Ovary (tissue), 9 donors: ENCODE results near the gene MTFR1L. TPM values are rescaled to one million over a fixed set of nuclear protein-coding genes. Genes with fewer than 3 reads are reported as not detected.
A peak's percentile ranks its signal among the peaks of the same experiment; 100 is the strongest.

Experiments
- DNase-seq, 5 donors: peaks; one replicate each; pipeline ENCODE4 v3.0.0-alpha.2; 2019 to 2020
- H3K27ac ChIP-seq, 2 donors: fragments of 200-600 bp; one replicate each; pipeline versions ENCODE4 v1.5.1 to v1.8.0; 2019 to 2022
- H3K27me3 ChIP-seq: fragments of 200-600 bp; one replicate; pipeline ENCODE4 v1.8.0; 2022
- H3K36me3 ChIP-seq: fragments of 200-600 bp; sonication (generic); one replicate; pipeline ENCODE4 v1.5.1; 2019
- H3K4me1 ChIP-seq: one replicate; pipeline ENCODE4 v1.8.1; 2013; ENCODE audit warnings: mild to moderate bottlenecking, moderate library complexity; ENCODE audit not compliant: insufficient read depth
- H3K4me3 ChIP-seq: fragments of 200-600 bp; sonication (generic); one replicate; pipeline ENCODE4 v1.5.1; 2017
- H3K9me3 ChIP-seq, 2 donors: fragments of 200-600 bp in 1 of 2; sonication (generic) in 1 of 2; one replicate each; pipeline versions ENCODE4 v1.5.1 to v1.8.1; 2013 to 2019; ENCODE audit warnings: mild to moderate bottlenecking in 1 of 2, moderate library complexity in 1 of 2
- EP300 ChIP-seq: sonication (generic); formaldehyde crosslinking; IDR thresholded peaks from one replicate; pipeline ENCODE4 v1.6.1; 2017; ENCODE audit warnings: antibody characterized with exemption
- POLR2A ChIP-seq: fragments of 450-650 bp; IDR thresholded peaks from one replicate; pipeline ENCODE4 v1.6.1; 2017; ENCODE audit warnings: antibody characterized with exemption, mild to moderate bottlenecking, moderate library complexity
- WGBS, 3 donors: extraction: QIAGEN DNeasy Blood & Tissue Kit in 1 of 3; methylation state at CpG; one replicate each; pipeline versions ENCODE4 v1.1.5 to v1.1.7; 2013 to 2017; 5-methylcytosine and 5-hydroxymethylcytosine counted together
- intact Hi-C, 4 donors: fragments of 100-400 bp; cut with DNase I; formaldehyde crosslinking; loops; one replicate each; pipeline versions ENCODE4 v1.11.0 to v1.15.1; 2022 to 2023
- polyA plus RNA-seq, 2 donors: library from polyadenylated mRNA; stranded (reverse); fragments of 200-250 nt in 1 of 2; fragments of 350-450 nt in 1 of 2; fragmentation: Illumina TruSeq in 1 of 2; extraction: RNeasy Lipid Tissue Mini Kit (QIAGEN cat#74804) in 1 of 2; gene quantifications; one replicate each; pipeline ENCODE4 v1.2.3, GENCODE V29; 2013 to 2014
- total RNA-seq, 7 donors: library from RNA; depleted of rRNA in 2 of 7; stranded (reverse); fragments of >200 nt in 2 of 7; fragmentation: NEBNext Ultra II Directional in 3 of 7; extraction: Animal tissue kit (Norgen Biotek cat#: 25700) in 3 of 7; gene quantifications; one replicate each; pipeline versions ENCODE4 v1.1.0 to v1.2.4, GENCODE V29; 2016 to 2023
- TF ChIP-seq, protein P1 (sequence below), 3 donors: fragments of 450-650 bp in 2 of 3; fragments of 200-600 bp in 1 of 3; IDR thresholded peaks; one replicate each; pipeline versions ENCODE4 v1.5.1 to v1.8.0; 2016 to 2022; ENCODE audit warnings: antibody characterized with exemption in 3 of 3, mild to moderate bottlenecking in 1 of 3
- donor health status: DM: no; HTN: no; CAD: no; lungs with moderate emphysema.
- donor health status: DM: no; HTN: no; CAD: no.
- donor health status: Bipolar disorder and iron deficiency.
- donor health status: DM: yes; HTN: yes; CAD: no.
- donor health status: DM: no; HTN: no; CAD: no.
- donor health status: DM: yes; HTN: yes; CAD: no.

The MTFR1L gene
- total and polyA plus RNA-seq, 9 donors, result 55.5 to 113 (median 97.1) TPM

DNA sequence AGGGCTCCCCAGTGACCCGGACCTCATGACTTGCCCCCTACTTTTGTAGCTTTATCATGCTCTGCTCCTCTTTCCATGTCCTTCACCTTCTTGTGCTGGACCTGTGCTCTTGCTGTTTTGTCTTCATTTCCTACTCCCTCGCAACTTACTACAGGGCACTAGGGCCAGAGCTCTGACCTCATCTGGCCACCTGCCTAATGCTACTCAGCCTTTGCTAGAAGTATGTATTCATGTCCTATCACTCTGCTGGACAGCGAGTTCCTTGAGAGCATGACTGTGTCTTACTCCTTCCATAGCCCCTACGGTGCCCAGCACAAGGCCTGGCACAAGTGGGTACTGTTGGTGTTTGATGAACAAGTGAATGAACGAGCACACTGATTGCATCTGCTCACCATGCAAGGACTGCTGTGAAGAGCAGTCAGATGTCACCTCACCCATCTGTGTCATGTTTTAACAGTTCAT lies 1.9 kb downstream of the MTFR1L start:
- H3K9me3 ChIP-seq, result no peaks in the 10 kb centered on the region
- no peaks in the 10 kb centered on the region for H3K36me3 ChIP-seq
- no peak for TF ChIP-seq EP300
- no peak for TF ChIP-seq POLR2A
- TF ChIP-seq, protein P1, sequence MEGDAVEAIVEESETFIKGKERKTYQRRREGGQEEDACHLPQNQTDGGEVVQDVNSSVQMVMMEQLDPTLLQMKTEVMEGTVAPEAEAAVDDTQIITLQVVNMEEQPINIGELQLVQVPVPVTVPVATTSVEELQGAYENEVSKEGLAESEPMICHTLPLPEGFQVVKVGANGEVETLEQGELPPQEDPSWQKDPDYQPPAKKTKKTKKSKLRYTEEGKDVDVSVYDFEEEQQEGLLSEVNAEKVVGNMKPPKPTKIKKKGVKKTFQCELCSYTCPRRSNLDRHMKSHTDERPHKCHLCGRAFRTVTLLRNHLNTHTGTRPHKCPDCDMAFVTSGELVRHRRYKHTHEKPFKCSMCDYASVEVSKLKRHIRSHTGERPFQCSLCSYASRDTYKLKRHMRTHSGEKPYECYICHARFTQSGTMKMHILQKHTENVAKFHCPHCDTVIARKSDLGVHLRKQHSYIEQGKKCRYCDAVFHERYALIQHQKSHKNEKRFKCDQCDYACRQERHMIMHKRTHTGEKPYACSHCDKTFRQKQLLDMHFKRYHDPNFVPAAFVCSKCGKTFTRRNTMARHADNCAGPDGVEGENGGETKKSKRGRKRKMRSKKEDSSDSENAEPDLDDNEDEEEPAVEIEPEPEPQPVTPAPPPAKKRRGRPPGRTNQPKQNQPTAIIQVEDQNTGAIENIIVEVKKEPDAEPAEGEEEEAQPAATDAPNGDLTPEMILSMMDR (IDR thresholded peaks at IDR 0.05), result no peak
- intact Hi-C loops, result loop anchor here in 2 of 4 donors (5.0 to 10.0 kb wide), 3 partner anchors 53 to 183 kb away; partner anchors contain the start of genes PAQR7 (in 2 of the 2) and PAFAH2 (in 1 of the 2)
- no peaks in the 10 kb centered on the region for H3K27me3 ChIP-seq
- peak; percentile 39 to 70 (median 47) for DNase-seq
- peaks cover 14% of the 10 kb centered on the region for H3K4me1 ChIP-seq
- no peak overlapping the region for H3K4me3 ChIP-seq
- WGBS, 3 donors, result 41 to 52% (median 45%) methylated on average over 5 of the region's 5 CpGs
- no peak overlapping the region for H3K27ac ChIP-seq

DNA sequence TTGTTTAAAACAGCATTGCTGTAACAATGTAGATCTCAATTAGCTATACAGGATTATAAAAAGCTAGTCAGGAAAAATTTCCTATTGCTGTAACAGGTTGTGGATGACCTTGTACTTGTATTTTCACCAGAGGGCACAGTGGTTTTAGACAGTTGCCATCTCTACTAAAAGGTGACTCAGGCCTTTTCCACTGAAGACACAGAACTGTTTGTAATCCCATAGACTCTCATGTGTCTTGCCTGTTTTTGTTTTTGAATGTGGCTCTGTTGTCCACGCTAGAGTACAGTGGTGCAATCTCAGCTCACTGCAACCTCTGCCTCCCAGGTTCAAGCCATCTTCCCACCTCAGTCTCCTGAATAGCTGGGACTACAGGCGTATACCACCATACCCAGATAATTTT lies 5.9 kb downstream of the MTFR1L start:
- no peaks in the 10 kb centered on the region for H3K36me3 ChIP-seq
- H3K27me3 ChIP-seq, result no peaks in the 10 kb centered on the region
- no peak for TF ChIP-seq EP300
- TF ChIP-seq, protein P1 (IDR thresholded peaks at IDR 0.05), result no peak
- no peak for TF ChIP-seq POLR2A
- intact Hi-C loops, result loop anchor here in 2 of 4 donors (10.0 kb wide), 2 partner anchors 49 to 179 kb away; partner anchors contain the start of gene PAQR7 (in 2 of the 2)
- H3K4me3 ChIP-seq, result no peak overlapping the region
- no peak for DNase-seq
- H3K4me1 ChIP-seq, result peaks cover 8% of the 10 kb centered on the region
- WGBS, 3 donors, result 88 to 91% (median 91%) methylated on average over 2 of the region's 2 CpGs
- no peak overlapping the region for H3K27ac ChIP-seq
- no peaks in the 10 kb centered on the region for H3K9me3 ChIP-seq

DNA sequence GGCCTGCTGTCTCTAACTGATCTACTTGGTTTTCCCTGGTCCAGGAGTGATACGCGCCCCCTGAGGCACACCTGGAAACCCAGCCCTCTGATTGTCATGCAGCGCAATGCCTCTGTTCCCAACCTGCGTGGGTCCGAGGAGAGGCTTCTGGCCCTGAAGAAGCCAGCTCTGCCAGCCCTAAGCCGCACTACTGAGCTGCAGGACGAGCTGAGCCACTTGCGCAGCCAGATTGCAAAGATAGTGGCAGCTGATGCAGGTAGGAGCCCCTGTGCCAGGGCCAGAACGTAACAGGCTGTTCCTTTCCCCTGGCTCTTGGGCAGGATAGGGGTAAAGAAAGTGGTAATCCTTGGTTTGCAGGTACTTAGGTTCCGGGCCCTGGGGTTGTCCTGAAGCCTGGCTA lies 6.8 kb downstream of the MTFR1L start:
- no peaks in the 10 kb centered on the region for H3K9me3 ChIP-seq
- no peaks in the 10 kb centered on the region for H3K36me3 ChIP-seq
- no peak overlapping the region for H3K27ac ChIP-seq
- no peak for DNase-seq
- H3K27me3 ChIP-seq, result no peaks in the 10 kb centered on the region
- WGBS, 3 donors, result 92 to 100% (median 92%) methylated on average over 6 to 10 of the region's 10 CpGs
- no peak overlapping the region for H3K4me3 ChIP-seq
- peaks cover 2% of the 10 kb centered on the region for H3K4me1 ChIP-seq
- intact Hi-C loops, result loop anchor here in 2 of 4 donors (10.0 kb wide), 2 partner anchors 48 to 178 kb away; partner anchors contain the start of gene PAQR7 (in 2 of the 2)
- TF ChIP-seq POLR2A (no peak), EP300 (no peak)

DNA sequence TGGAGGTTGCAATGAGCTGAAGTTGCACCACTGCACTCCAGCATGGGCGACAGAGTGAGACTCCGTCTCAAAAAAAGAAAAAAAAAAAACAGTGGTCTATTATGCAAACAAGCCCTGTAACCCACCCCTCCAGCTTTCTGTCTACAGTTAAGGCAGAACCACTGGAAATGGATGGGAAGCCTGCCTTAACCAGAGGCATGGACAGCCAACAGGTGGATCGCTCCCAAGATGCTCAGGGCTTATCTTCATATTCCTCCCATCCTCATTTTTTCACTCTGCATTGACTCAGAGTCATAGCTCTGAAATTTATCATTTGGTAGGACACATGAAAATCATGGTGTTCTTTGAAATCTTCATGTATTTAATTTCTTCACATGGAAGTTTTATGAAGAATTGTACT lies 8.7 kb downstream of the MTFR1L start:
- intact Hi-C loops, result loop anchor here in 2 of 4 donors (10.0 kb wide), 2 partner anchors 46 to 176 kb away; partner anchors contain the start of gene PAQR7 (in 2 of the 2)
- H3K4me3 ChIP-seq, result no peak overlapping the region
- 57 to 65% (median 64%) methylated on average over 3 of the region's 3 CpGs for WGBS, 3 donors
- no peaks in the 10 kb centered on the region for H3K4me1 ChIP-seq
- DNase-seq, result no peak
- H3K9me3 ChIP-seq, result no peaks in the 10 kb centered on the region
- no peaks in the 10 kb centered on the region for H3K36me3 ChIP-seq
- H3K27ac ChIP-seq, result no peak overlapping the region
- no peaks in the 10 kb centered on the region for H3K27me3 ChIP-seq
- TF ChIP-seq EP300 (no peak), POLR2A (no peak)
- TF ChIP-seq, protein P1 (IDR thresholded peaks at IDR 0.05), result no peak

DNA sequence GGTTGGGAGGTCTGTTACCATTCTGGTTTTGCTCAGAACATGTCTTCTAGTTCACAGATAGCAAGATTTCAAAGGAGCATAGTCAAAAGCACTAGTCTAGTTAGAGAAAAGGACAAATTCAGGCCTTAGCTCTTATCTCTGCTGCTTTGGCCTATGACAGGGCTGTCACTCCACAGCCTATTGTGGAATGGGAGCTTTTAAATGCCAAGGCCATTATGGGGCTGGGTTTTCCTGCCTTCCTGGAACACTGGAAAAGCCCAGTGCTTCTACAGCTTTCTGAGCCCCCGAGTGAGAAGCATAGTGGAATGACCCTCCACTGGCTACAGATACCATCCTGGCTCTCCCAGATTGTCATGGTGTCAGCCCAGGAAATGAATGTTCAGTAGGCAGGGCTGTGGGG lies 9.3 kb downstream of the MTFR1L start:
- Histone ChIP-seq H3K9me3 (no peaks in the 10 kb centered on the region), H3K4me3 (no peak overlapping the region), H3K36me3 (no peaks in the 10 kb centered on the region), H3K27ac (no peak overlapping the region), H3K4me1 (no peaks in the 10 kb centered on the region), H3K27me3 (no peaks in the 10 kb centered on the region)
- no peak for DNase-seq
- TF ChIP-seq, protein P1 (IDR thresholded peaks at IDR 0.05), result no peak
- intact Hi-C loops, result loop anchor here in 2 of 4 donors (10.0 kb wide), 2 partner anchors 46 to 176 kb away; partner anchors contain the start of gene PAQR7 (in 2 of the 2)
- 49 to 73% (median 71%) methylated on average over 1 of the region's 1 CpG for WGBS, 3 donors
